Activated CD8-positive, alpha-beta memory T cell treated with anti-CD3 and anti-CD28 coated beads for 36 hours (primary cell): ENCODE results near the gene LDLRAD4. TPM values are rescaled to one million over a fixed set of nuclear protein-coding genes. Genes with fewer than 3 reads are reported as not detected.

Experiments used
- CTCF ChIA-PET: fragments of 350-600 bp; sonication (Branson Sonifier 250); formaldehyde crosslinking; loops from one replicate; lab custom pipeline; 2021; ENCODE audit warnings: antibody characterized with exemption; lab: Charles Lee
- POLR2A ChIA-PET: fragments of 350-600 bp; sonication (Branson Sonifier 250); formaldehyde crosslinking; loops from one replicate; lab custom pipeline; 2021; ENCODE audit warnings: antibody characterized with exemption; lab: Charles Lee
- total RNA-seq, 2 experiments: library from RNA; stranded (reverse); gene quantifications; one replicate each; pipeline ENCODE4 v1.2.3, GENCODE V29; 2021

LDLRAD4 gene
- total RNA-seq, 2 experiments from 2014 or later = 36.8 to 38.3 TPM

DNA sequence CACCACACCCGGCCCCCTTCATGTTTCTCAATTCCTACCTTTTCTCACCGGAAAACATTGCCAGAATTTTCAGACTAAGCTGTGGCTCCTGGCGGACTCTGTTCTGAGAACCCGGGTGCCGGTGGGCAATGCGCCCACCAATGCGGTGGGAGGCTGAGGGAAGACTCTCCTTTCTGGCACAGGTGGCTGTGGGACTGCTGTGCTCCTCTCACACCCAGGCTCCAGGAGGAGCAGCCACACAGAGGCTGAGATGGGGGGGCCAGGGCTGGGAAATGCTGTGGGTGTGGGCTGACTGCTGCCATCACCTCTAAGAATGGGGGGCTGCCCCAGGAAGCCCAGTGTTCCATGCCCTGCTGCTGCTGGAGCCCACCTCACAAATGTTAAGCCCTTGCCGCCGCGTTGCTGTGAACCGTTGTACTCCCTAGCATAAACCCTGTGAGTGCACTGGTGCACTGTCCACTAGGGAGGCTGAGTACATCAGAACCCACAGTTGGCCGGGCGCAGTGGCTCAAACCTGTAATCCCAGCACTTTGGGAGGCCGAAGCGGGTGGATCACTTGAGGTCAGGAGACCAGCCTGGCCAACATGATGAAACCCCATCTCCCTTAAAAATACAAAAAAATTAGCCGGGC is 152.6 kb downstream of the LDLRAD4 start:
- POLR2A ChIA-PET = no interaction called here
- CTCF ChIA-PET = no interaction called here

DNA sequence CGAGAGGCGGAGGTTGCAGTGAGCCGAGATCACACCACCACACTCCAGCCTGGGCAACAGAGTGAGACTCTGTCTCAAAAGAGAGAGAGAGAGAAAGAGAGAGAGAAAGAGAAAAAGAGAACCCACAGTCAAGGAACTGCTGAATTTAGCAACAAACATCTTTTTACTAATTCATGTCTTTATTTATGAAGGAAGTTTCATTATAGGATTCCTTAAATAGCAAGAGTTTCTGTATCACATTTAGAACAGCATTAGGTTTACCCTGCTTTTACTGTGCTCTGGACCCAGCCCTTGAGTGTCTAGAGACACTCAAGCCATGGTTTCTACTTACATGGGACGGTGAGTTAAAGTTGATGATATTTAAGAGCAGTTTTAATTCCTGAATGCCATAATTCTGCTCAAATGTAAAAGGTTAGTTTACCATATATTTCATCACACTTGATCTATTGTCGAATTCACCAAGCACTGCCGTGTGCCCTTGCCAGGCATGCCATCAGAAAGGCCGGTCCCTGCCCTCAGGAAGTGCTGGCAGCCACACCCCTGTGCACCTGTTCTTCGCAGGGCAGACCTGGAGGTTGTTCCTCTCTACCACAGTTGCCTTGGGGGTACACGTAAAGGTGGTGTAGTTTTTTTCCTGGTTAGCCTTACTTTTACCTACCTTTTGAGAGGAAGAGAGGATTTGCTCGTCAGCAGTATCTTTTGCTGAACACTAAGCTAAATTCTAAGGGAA is 153.3 kb downstream of the LDLRAD4 start:
- ChIA-PET POLR2A (interaction anchor here (0.7 kb wide), 1 partner anchor 386 kb away, joined by 3 read pairs; no protein-coding TSS in a partner anchor), CTCF (no interaction called here)

- ChIA-PET POLR2A (interaction anchor here (0.7 kb wide), 1 partner anchor 387 kb away, joined by 3 read pairs; no protein-coding TSS in a partner anchor), CTCF (interaction anchor here (0.7 kb wide), 1 partner anchor 10 kb away, joined by 3 read pairs; no protein-coding TSS in a partner anchor)
Observed at GRCh38 chr18:13372531-13372951, 154.0 kb downstream of the LDLRAD4 start.

DNA sequence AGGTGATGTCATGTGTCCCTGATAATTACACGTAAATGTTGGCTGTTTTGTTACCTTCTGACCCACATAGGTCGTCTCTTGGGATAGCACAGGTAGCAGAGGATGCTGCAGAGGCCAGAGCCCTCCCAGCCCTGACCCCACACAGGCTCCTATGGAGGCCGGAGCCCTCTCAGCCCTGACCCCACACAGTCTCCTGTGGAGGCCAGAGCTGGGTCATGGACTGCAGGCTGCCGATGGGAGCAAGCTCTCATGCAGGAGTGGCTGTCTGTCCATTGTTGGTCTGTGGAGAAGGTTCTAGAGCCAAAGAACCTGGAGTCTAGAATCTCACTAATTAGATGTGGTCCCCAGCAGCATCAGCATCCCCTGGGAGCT is 155.5 kb downstream of the LDLRAD4 start:
- ChIA-PET POLR2A (no interaction called here), CTCF (interaction anchor here (1.0 kb wide), 1 partner anchor 490 kb away, joined by 3 read pairs; the partner anchor contains the start of gene PTPN2)

DNA sequence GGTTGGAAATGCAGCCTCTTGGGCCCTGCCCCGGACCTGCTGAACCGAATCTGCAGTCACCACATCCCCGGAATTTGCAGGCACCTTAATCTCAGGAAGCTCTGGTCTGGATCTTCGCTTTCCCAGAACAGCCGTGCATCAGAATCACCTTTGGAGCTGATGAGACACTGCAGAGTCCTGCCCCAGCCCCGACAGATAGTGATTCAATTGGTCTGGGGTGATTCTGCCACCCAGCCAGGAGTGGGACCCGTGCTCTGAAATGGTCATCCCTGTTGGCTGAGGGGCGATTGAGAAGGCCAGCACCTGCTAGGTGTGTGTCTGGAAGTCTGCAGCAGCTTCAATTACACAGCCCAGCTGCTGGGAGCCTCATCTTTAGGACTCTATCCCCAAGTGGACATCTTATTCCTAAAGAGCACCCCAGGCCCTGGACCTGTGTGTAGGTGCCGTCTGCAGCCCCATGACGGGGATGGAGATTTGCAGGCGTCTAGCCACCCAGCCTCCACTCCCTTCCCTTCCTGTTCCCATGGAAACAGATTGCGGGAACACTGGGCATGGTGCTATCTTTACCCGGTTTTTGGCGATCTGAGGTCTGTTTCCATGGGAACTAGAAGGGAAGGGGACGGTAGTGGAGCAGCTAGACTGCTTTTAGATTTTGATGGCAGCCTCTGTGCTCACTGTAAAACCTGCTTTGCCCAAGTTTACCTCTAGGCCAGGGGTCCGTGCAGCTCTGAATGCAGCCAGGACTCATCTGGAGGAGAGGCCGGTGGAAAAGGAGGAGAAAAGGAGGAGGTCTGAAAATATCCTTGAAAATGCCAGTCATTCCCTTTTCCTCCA is 156.1 kb downstream of the LDLRAD4 start:
- ChIA-PET POLR2A (interaction anchor here (1.4 to 1.6 kb wide), 2 partner anchors 158 to 239 kb away, joined by 3 read pairs; no protein-coding TSS in a partner anchor), CTCF (interaction anchor here (1.1 to 1.2 kb wide), 2 partner anchors 9 to 237 kb away, joined by 3 to 4 read pairs; no protein-coding TSS in a partner anchor)

GRCh38 chr18:13375302-13376255 is 157.0 kb downstream of the LDLRAD4 start:
- ChIA-PET CTCF (interaction anchor here (1.1 to 1.4 kb wide), 3 partner anchors 10 to 238 kb away, joined by 3 to 4 read pairs (median 4); no protein-coding TSS in a partner anchor), POLR2A (interaction anchor here (0.6 to 1.6 kb wide), 3 partner anchors 89 to 239 kb away, joined by 3 read pairs; no protein-coding TSS in a partner anchor)

DNA sequence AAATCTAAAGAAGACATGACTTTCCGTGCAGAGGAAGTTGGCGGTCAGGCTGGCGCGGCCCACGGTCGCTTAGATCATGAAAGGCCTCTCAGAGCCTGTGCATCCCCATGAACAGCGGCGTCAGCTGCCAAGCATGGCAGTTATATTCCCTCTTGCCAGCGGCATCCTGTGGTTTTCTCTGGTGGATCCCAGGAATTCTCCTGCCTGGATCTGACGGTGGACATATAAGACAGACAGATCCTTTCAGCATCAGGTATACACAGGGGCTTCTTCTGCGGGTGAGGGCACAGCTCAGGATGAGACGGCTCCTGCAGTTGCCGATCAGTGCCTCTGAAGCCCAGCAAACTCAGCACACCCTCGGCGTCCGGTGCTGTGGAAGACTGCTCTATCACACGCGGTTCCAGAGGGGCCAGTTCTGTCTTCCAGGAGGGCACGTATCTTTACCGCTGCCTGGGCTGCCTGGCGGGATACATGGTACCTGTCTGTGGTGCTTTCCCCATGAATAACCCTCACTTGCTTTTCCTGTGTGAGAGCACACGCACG is 157.8 kb downstream of the LDLRAD4 start:
- ChIA-PET CTCF (interaction anchor here (1.4 kb wide), 1 partner anchor 160 kb away, joined by 4 read pairs; no protein-coding TSS in a partner anchor), POLR2A (interaction anchor here (1.4 to 1.6 kb wide), 2 partner anchors 160 to 238 kb away, joined by 3 read pairs; no protein-coding TSS in a partner anchor)

DNA sequence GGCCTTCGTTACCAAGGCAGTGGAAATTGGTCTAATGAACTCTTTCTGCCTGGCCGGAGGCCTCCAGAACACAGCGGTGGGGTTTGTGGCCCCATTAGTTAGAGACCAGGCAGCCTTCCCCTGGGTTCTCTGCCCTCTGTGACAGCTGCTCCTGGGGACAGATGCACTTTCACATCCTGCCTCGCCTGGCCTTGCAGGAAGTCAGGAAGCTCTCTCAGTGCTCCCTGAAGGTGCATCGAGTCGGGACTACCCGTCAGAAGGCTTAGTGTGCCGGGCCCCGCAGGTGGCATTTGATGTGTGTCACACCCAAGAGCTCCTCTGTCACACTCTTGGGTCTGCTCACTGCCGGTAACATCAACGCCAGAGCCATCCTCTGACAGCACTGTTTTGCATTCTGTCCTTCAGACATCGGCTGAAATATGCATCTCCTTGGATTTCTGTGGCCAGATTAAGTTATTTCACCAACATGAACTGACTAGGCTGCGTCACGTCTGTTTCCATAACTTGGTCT is 158.3 kb downstream of the LDLRAD4 start:
- CTCF ChIA-PET = interaction anchor here (1.4 kb wide), 1 partner anchor 161 kb away, joined by 4 read pairs; no protein-coding TSS in a partner anchor
- POLR2A ChIA-PET = no interaction called here

GRCh38 chr18:13377496-13377895 is 158.9 kb downstream of the LDLRAD4 start:
- ChIA-PET POLR2A (interaction anchor here (0.9 kb wide), 1 partner anchor 235 kb away, joined by 3 read pairs; no protein-coding TSS in a partner anchor), CTCF (no interaction called here)

DNA sequence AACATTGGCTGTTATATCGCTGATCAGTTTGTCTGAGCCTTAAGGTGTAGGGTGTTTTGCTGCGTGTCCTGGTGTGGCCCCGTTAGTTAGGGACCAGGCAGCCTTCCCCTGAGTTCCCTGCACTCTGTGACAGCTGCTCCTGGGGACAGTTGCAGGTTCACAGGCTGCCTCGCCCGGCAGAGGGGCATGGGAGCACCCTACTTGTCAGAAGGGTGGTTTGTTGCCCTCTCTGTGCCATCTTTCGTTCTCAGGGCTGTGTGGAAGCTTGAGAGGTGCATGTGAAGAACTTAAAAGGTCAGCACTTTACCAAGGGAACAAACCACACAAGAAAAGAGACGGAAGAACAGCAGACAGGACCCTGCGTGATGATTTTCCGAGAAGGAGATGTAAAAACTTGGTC is 159.6 kb downstream of the LDLRAD4 start:
- POLR2A ChIA-PET = interaction anchor here (0.9 kb wide), 1 partner anchor 234 kb away, joined by 3 read pairs; no protein-coding TSS in a partner anchor
- CTCF ChIA-PET = no interaction called here

DNA sequence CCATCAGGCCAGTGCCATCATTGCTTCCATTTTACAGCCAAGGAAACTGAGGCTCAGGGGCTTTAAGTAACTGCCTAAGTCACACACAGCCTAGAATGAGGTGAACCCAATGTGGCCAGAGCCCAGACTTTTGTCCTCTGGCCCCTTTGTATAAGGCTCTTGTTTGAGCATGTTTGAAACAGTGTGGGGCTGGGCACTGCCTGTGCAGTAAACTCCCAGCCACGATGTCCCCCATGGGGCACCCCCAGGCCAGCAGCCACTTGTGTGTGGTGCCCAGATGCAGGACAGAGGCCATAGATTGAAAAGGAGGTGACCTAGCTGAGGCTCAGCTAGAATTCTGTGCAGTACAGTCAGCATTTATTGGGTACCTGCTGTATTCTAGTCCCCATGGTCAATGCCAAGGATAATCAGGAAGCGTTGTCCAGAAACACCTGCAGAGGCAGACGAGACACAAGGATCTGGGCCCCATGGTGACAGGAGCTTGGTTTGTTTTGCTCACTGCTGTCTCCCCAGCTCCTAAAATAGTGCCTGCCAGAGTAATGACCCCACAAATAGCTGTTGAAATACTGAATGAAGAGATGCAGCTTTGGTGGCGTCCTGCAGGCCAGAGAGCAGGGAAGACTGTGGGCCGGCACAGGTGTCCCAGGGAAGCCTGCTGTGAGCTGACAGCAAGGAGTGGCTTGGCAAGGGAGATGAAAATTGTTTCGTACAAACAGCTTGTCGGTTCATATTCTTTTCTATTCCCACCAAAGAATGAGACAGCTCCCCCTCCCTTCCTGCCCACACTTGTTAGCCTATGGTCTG is 160.7 kb downstream of the LDLRAD4 start:
- ChIA-PET POLR2A (no interaction called here), CTCF (no interaction called here)

GRCh38 chr18:13379930-13380690 is 161.6 kb downstream of the LDLRAD4 start:
- POLR2A ChIA-PET = no interaction called here
- CTCF ChIA-PET = no interaction called here

DNA sequence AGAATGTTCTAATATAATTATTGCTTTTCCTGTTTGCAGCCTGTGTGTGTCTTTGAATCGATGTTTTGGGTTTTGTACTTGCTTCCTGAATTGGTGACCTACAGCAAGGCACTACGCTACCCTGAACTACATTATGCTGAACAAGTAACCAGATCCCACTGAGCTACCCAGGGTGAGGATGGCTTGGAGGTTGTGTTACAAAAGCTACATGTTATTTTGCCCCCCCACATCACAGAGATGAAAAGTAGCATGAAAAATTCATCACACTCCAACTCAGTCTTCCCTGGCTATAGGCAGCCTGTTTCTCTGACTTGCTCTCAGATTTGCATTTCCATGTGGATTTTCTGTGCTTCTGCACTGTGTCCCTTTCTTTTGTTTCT is 162.1 kb downstream of the LDLRAD4 start:
- CTCF ChIA-PET = no interaction called here
- POLR2A ChIA-PET = no interaction called here

DNA sequence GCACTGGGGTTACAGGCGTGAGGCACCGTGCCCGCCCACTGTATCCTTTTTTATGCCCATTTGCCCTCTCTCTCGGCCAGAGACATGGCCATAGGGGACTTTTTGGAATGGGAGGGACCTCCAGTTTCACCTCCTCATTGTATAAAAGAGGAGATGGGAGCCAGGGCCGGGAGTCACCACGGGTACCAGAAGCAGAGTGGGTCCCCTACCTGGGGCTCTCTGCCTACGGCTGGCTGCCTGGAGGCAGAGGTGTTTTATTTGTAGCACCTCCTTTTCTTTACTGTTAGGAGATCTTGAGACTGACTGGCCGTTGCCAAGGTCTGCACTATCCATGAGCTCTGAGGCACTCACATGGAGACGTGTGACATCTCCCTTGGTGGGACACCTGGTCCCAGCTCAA is 162.8 kb downstream of the LDLRAD4 start:
- ChIA-PET POLR2A (interaction anchor here (0.6 kb wide), 1 partner anchor 227 kb away, joined by 3 read pairs; no protein-coding TSS in a partner anchor), CTCF (no interaction called here)

GRCh38 chr18:13381944-13382365 is 163.4 kb downstream of the LDLRAD4 start:
- ChIA-PET CTCF (interaction anchor here (0.6 kb wide), 1 partner anchor 9 kb away, joined by 3 read pairs; no protein-coding TSS in a partner anchor), POLR2A (interaction anchor here (0.6 kb wide), 1 partner anchor 226 kb away, joined by 3 read pairs; no protein-coding TSS in a partner anchor)
